ENCODE measurements around the gene NRG3.

NRG3 gene

DNA sequence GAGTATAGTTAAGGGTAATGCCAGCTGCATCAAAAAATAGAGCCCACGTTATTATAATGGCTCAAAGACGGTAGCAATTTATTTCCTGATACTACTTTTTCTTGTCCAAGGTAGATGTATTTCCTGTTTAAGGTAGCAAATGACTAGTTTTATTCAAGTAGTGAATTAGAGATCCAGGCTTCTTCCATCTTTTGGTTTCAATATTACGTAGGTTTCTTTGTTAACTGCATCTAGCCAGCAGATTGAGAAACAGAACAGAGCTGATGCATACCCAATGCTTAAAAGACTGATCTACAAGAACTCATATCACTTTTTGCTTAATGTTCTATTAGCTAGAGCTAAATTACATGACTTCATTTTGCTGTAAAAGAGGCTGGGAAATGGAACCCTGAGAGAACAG, 992.1 kb downstream of the NRG3 start:
- no peak for DNase-seq

DNA sequence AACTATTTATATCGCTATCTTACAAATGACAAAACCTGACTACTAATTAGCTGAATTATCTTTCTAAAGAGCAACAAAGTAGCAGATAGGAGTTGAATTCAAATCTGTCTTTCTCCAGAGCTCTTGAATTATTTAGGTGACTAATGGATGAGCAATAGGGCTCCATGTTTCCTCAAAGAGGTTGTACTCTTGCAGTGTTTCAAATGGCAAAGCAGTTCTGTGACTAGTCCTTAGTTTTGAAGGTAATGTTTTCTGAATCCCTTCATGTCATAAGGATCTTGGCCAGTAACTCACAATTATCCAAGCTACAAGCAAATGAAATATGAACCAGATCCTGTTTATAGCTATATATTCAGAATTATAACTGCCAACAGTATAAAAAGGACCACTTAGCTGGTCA, 999.7 kb downstream of the NRG3 start:
- no peak for DNase-seq

DNA sequence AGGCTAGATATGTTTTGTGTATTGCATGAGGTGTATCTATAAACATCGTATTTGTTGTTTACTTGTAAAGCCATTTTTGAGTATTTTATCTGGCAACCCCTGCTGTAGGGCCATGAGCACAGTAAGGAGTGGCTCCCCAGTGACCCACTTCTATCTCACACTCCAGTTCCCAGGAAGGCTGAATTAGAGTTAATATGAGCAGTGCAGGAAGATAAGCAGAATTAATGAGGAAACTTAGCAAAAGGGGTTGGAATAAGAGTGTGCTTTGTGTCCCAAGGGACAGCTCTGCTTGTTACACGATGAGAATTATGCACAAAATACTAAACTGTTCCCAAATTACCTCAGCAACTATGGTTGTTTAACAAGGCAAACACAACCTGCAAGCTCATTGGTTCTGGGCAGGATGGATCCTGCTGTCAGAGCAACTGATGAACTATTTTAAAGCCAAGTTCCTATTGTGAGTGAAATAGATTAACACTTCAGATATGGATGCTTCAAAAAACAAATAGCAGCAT, 1005.8 kb downstream of the NRG3 start:
- DNase-seq = no peak

DNA sequence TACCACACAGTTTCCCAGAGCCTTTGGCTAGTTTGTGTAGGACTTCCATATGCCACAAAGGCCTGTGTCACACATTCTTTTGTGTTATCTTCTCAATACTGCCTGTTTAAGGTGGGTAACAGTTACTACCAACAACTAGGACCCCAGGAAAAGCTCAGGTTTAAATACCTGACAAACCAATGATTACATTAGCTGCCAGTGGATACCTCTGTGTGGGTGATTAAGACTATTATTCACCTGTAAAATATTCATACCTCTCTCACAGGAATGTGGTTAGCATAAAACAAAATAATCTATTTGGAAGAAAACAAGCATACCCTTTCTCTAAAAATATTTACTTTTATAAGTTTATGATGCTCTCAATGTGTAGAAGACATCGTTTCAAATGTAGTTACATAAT, 1007.7 kb downstream of the NRG3 start:
- DNase-seq = no peak

DNA sequence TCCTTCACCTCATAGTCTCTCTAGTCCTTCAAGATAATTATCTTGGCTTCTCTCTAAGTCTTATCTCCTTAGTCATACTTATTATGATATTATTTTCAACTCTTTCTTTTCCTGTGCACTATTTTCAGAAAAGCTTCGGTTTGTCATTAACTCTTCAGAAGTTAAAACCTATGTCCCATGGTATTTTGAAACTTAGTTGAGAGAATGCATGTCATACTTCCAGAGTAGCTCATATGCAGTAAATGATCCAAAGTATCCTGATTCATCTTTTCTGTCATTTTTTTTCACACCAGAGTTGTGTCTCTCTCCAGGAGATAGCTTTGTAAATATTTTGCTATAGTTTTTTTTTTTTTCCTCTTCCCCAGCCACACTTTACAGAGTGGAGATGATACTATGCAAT, 1008.6 kb downstream of the NRG3 start:
- DNase-seq = no peak

DNA sequence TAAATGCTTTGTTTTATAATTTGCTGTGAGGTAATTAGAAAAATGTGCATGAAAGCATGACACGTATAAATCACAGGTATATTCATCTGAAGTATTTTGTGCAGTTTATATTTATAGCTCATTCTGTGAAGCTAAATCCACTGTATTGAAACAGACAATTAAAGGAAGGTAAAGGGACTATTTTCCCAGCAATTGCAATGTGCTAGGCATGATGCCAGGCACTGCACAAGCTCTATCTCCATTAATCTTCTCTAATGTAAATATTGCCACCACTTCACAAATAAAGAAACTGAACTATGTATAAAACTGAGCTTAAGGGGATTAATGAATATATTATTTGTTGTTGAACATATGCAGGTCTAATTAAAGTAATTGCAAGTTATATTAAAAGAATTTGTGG, 1012.5 kb downstream of the NRG3 start:
- no peak for DNase-seq

DNA sequence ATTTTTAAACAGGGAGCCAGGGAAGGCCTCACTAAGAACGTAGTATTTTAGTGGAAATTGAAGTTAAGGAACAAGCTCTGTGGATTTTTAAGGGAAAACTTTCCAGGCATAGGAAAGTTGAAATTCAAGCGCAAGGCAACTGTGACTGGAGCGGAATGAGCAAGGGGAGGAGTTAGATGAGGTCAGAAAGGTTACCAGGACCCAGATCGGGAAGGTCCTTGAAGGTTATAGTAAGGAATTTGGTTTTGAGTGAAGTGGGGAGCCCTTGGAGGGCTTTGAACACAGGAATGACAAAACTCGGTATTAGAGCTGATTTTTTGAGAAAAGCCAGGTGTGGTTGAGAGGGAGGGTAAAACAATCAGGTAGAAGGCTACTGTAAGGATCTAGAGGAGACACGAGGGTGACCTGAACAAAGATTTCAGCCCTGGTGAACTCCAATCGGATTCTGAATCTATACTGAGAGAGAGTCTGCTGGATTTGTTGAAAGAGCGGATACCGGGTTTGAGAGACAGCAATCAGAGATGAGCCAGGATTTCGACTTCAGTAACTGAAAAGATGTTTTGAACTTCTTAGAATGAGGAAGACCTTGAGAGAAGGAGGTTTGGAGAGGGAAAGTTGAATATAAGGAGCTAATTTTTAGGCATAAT, 1013.9 kb downstream of the NRG3 start:
- no peak for DNase-seq

DNA sequence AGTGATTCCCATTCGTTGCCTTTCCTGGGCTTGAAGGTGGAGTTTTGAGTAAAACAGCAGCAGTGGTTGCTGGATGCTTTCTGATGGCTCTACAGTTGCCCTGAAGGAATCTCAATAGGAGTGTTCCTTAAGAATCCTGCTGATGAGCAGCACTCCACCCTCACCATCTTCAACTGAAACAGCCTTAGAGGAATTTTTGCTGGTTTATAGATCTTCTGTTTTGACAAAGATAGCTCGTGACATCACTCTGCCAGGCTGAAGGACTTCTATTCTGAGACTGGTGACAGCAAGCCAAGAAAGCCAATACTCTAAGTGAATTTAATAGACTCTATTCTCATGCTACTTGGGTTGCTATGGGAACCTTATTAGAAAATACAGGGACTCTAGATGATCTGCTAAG, 1014.7 kb downstream of the NRG3 start:
- DNase-seq = no peak

DNA sequence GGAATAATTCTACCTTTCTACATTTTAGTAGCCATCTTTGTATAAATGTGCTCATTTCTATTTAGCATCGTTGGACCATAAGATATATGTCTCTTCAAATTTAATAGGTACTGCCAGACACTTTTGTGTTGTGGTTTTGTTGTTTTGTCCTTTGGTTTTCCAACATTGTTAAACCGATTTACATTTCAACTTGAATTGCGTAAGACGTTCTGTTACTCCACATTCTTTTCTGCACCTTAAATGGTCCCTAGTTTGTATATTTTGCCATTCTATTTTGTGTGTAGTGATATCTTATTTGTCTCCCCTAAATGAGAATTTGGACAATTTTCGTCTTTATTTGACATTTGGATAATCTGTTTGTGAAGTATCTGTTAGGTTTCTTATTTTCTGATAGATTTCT, 1015.6 kb downstream of the NRG3 start:
- no peak for DNase-seq

DNA sequence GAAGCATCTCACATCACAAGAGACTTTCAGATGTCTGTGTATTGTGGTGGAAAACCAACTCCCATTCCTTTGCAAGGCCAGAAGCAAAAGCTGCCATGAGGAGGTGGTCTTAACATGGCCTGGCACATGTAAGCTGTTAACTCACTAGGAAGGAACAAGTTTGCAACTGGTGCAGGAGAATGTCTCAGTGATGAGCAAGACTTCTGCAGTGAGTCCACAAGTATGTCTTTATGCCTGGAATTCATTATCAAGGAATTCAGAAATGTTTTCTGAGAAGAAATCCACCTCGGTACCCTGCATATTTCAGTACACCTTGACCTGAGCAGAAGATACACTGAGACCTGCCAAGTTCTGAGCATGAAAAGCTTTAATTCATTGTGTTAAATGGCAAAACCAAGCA, 1033.1 kb downstream of the NRG3 start:
- DNase-seq = no peak

DNA sequence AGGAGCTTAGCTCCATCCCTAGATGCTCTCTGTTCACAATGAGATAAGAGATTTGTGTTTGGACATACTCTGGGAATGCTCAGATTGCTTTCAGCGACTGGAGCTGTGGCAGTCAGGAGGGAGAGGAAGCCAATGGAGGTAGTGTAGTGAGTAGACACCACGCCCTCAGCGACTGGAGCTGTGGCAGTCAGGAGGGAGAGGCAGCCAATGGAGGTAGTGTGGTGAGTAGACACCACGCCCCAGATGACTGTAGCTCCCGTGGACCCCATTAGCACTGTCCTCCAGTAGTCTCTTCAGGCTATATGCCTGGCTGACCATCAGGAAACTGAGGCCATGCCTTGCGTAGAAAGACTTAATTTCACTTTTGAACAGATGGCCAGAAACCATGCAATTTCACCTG, 1033.8 kb downstream of the NRG3 start:
- no peak for DNase-seq

DNA sequence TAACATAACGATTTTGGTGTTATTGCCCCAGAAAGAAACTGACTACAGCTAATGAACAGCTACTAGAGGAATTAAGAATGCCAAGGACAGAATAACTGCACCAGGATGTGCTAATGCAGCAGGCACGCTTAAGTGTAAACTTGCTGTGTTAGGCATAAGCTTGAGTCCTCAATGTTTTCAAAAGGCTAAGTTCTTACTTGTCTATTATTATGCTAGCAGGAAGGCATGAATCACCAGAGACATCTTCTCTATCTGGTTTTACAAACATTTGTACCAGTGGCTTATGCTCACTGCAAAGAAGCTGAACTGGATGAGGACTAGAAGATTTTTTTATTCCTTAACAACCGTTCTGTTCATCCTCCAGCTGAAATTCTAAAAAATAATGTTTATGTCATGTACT, 1035.3 kb downstream of the NRG3 start:
- DNase-seq = no peak

DNA sequence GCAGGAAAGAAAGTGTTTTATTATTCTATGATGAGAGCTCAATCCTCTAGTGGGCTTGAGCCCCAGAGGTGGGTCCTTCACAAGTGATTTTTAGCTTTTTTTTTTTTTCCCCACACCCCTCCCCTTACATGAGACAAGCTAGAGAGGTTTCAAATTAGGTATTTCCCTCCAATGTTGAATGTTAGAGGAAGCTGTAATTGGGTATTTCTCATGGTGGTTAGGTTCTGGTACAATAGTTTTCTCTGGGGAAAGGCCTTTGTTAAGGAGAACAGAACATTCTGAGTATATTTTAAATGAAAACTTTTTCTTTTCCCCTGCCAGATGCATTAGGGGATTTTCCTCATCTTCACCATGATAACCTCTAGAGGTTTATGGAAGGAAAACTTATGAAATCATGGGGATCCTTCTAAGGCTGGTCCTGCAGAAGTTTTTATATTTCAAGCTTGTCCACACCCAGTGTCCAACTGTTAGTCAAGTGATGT, 1039.7 kb downstream of the NRG3 start:
- no peak for DNase-seq

DNA sequence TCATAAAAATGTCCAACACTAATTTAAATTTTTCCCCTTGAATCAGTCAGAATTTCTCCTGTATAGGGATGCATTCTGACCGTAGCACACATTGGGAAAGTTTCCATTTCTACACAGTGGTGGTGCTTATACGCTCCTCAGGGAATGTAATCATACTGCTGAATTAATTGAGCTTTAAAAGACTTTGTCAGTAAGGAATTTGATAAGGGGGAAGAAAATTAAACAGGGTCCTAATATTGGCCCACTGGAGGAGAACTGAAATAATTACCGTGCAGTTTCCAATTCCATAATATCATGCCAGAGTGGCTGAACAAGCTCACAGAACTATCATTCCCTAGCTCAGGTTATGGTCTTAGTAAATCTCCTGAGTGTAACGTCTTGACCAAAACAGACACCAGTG, 1041.9 kb downstream of the NRG3 start:
- no peak for DNase-seq

DNA sequence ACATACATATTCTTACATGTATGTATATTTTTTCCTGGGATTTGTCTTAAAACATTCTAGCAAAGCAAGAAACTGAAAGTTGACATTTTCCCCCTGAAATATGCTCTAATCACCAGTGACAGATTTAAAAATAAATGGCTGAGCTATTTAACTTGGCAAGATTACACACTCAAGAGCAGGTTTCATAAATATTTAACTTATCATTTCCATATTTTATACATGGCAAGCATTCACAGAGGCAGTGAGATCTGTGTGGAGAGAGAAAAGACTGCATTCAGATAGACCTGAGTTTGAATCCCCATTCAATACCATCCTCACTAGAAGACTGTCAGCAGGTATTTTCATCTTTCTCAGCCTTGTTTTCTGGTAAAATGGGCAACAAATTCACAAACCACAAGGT, 1043.0 kb downstream of the NRG3 start:
- no peak for DNase-seq

DNA sequence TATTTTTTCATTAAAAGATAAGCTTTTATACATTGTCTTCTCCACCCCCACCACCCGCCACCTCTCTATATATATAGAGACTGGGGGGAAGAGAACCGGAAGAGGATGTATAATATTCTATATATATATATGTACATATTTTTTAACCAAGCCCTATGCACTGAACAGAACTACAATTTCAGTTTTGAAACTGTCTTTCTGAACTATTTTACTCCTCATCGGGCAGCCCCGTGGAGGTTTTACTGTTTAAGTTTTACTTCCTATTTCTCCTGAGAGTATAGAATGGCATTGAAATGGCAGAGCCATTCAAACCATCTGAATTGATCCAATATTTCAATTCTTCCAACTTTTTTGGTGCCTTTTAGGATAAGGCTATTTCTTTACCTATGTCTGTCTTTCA, 1047.1 kb downstream of the NRG3 start:
- no peak for DNase-seq

DNA sequence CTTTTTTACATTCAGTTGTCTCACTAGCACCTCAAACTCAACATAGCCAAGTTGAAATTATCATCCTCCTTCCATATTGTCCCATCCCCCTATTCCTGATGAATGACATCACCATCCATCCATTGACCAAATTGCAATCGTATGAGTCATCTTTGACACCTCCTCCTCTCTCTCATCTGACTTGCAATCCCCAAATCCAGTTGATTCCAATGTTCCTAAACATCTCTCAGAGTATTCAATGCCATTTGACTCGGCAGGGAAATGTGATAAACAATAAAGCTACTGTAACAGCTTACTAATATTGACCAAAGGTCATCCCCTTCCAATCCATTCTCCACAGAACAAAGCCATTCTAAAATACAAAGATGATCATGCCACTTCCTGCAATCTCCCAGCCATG, 1047.8 kb downstream of the NRG3 start:
- DNase-seq = no peak

DNA sequence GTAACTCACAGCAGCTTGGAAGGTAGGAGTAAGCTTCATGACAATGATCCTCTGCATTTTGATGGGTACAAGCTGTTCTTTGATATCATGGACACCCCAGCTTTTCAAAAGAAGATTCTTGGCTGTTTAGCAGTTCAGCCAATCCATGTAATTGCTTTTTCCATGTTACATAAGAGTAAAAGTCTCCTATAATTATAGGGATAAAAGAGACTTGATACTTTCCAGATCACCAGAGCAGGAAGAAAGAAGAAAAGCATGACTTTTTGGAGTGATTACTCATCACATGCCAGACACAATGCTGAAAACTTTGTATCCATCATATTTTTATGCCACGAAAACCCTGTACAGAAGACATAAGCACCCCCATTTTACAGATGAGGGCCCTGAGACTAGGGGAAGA, 1049.7 kb downstream of the NRG3 start:
- DNase-seq = no peak

DNA sequence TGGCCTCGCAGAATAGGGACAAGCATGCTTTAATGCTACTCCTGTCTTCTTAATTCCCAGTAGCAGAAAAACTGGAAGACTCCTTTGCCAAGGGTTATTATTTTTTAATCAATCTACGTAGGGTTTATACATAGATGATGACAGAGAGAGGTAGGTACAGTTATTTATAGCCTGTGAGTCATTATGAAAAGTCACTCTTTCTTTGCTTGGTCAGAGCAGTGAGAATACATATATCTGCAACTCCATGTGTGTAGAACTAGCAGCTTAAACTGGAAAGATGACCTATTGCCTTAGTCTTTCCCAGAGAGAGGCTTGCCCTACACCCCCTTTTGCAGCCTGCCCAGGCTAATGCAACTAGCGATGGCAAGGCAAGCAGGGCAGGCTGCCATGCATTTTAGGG, 1050.6 kb downstream of the NRG3 start:
- no peak for DNase-seq

DNA sequence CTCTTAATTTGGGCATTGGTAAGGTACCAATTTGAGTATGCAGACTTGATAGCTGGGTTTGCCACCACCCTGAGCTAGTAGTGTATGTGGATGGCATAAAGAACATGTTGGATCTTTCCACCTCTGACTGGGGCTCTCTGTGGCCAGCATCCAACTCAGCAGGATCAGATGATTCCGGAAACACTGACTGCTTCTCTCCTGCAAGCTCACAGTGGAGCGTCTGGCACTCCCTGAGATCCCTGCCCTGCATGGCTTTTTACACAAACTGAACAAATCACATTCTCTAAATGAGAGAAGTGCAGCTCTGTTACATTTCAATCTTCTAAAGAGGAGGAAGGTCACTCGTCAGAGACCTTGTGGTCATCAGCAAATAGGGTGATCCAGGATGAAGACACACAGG, 1057.5 kb downstream of the NRG3 start:
- DNase-seq = no peak

DNA sequence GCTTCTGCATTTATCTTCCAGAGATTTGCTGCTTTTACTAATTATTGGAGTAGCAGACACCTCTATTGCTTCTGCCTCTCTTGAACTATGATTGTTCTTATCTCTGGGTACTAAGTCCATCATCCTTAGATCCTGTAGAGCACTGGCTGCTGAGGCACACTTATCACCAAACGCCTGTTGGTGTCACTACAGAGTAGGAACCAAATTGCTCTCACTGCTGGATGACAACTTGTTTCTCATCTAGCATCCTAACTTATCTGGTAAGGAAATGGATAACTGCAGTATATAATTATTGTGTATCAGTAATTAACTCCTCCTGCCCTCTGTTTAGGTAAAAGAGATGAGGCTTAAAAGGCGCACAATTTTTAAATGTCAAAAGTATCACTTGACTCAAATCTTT, 1059.4 kb downstream of the NRG3 start:
- no peak for DNase-seq

DNA sequence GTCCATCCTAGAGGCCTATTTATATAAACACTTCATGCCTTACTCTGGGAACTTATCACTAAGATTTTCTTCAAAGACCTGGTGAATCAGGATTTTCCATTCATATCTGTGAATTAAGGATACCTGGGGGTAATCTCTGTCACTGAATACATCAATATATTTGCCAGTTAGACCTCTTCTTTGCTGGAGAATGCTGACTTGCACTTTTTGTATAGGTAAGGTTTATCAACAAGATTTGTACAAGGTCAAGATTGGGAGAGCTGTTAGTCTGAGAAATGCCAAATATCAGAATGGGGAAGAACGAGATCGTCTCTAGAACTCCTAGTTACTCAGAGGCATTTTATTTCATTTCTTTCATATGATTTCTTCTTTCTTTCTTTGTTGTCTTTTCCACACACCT, 1060.0 kb downstream of the NRG3 start:
- no peak for DNase-seq

DNA sequence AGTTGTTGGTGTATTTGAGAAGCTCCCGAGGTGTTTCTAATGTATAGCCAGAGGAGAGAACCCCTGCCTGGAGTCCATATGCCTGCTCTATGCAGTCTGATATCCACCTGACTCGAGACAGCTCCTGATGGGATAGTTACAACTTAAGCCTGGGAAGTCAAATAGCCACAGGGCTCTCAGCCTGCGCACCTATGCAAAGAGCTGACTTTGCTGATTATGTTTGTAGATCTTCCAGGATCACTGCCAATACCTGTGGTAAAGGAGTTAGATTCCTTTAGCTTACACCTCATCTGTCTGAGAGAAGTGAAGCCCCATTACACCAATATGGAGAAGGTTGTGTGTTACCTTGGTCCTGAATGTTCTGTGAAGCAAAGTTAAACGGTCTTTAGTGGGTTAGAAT, 1063.3 kb downstream of the NRG3 start:
- DNase-seq = no peak

DNA sequence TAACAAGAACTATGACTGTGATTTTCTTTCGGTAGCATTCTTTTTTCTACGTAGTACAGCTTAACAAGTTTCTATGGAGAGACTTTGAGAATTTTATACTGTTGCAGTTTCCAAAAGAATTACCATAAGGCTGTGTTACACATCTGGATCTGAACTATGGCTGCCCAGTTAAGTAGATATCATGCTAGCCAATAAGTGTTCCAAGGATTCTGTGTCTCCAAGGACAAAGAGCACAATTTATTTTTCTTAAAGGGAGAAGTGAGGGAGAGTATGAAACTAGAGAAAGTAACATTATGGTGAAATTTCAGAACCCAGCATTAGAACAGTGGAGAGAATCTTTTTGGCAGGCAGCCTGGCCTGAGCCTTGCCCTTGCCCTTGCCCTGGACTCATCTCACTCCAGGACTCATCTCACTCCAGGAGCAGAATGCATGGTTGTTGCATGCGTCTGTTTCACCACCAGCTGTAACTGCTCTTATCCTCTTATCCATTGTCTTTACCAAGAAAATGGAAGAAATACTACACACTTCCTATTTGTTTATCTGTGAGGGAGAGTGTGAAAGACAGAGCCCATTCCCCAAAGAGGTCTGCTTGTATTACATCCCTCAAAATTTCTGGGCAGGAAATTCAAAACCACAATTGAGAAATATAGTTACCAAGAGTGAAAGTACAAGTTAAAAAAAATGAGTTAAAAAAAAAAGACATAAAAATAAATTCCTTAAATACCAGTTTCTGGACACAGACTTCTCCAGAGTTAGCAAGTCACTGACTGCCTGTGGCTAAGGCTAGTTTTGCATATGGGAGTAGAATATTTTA, 1067.5 kb downstream of the NRG3 start:
- DNase-seq = no peak

DNA sequence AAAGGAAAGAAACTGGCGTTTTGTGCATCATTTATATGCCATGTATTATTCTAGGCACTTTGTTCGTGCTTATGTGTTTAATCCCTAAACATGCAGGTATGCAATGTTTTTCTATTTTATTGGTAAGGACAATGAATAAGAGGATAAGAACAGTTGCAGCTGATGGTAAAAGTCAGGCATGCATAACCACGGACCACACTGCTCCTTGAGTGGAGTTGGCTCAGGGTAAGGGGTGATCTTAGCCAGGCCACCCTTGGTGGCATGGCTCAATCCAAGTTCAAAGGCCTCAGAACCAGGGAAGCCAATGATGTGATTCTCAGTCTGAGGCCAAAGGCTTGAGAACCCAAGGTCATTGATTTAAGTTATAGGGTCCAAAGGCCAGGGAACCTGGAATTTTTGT, 1068.1 kb downstream of the NRG3 start:
- no peak for DNase-seq
